ENCODE results near the gene EYA2.
"Not testable (repeated sequence)": the region's sequence is repeated elsewhere in the genome, so short reads cannot be mapped to it uniquely, and the experiment has no call there.

The EYA2 gene

DNA sequence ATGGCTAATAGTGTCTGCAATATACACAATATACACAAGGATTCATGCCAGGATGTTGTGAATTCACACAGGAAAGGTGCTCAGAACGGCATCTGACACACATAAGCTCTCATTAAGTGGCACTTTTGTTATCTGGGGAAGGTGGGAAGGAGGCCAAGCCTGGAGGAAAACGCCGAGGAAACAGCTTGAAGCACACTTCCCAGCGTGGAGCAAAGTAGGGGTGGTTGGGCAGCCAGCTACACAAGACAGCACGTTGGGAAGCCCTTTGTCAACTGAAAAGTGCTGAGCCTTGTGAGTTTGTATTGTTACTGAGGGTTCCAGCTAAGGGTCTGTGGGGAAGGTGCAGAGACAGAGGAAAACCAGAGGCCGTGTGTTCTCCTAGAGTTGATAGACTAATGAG lies 280.9 kb downstream of the EYA2 start:
- Histone ChIP-seq H3K9me3 (ENCODE audit: insufficient read depth, low read length) (peaks cover 2% of the 10 kb centered on the region; the same call in 1 of the 2 replicates), H3K9ac (ENCODE audit: insufficient read length, low read depth) (no peak overlapping the region), H3K36me3 (ENCODE audit: insufficient read depth, insufficient read length, low read length) (no peaks in the 10 kb centered on the region), H3K4me1 (ENCODE audit: insufficient read depth, insufficient read length) (no peaks in the 10 kb centered on the region), H3K4me3 (ENCODE audit: insufficient read length, low read depth) (no peak overlapping the region), H3K27me3 (ENCODE audit: insufficient read depth, insufficient read length) (no peaks in the 10 kb centered on the region)
- TF ChIP-seq SUZ12 (IDR thresholded peaks at IDR 0.05; ENCODE audit: extremely low read depth, insufficient read depth, insufficient read length) (no peak), YY1 (IDR thresholded peaks at IDR 0.05; ENCODE audit: insufficient read depth, insufficient read length) (no peak), ZNF274 (IDR thresholded peaks at IDR 0.05; ENCODE audit: low read depth, low read length) (no peak)
- DNase-seq (ENCODE audit: low read depth, low spot score), result no peak

GRCh38 chr20:47176217-47176616 lies 281.6 kb downstream of the EYA2 start:
- H3K4me1 ChIP-seq (ENCODE audit: insufficient read depth, insufficient read length); DNase-seq (ENCODE audit: low read depth, low spot score); H3K4me3 ChIP-seq (ENCODE audit: insufficient read length, low read depth); H3K27me3 ChIP-seq (ENCODE audit: insufficient read depth, insufficient read length); H3K9me3 ChIP-seq (ENCODE audit: insufficient read depth, low read length); H3K36me3 ChIP-seq (ENCODE audit: insufficient read depth, insufficient read length, low read length); H3K9ac ChIP-seq (ENCODE audit: insufficient read length, low read depth): not testable (repeated sequence)

DNA sequence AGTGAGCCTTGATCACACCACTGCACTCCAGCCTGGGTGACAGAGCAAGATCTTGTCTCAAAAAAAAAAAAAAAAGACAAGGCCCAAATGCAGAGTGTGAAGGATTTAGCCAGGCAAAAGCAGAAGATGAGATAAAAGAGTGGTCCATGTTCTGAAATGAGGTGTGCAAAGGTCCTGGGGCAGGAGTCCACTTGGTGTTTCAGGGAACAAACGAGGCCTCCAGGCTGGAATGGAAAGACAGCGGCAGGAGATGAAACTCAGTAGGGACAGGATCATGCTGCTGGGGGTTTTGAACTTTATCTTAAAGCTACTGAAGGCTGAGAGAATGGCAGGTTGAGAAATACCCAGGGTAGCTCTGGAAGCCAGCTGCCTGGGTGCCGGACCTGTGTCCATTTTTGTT lies 283.6 kb downstream of the EYA2 start:
- no peak for TF ChIP-seq YY1 (IDR thresholded peaks at IDR 0.05; ENCODE audit: insufficient read depth, insufficient read length)
- TF ChIP-seq SUZ12 (IDR thresholded peaks at IDR 0.05; ENCODE audit: extremely low read depth, insufficient read depth, insufficient read length), result no peak
- TF ChIP-seq ZNF274 (IDR thresholded peaks at IDR 0.05; ENCODE audit: low read depth, low read length), result no peak
- Histone ChIP-seq H3K4me1 (ENCODE audit: insufficient read depth, insufficient read length) (no peaks in the 10 kb centered on the region), H3K36me3 (ENCODE audit: insufficient read depth, insufficient read length, low read length) (no peaks in the 10 kb centered on the region), H3K4me3 (ENCODE audit: insufficient read length, low read depth) (no peak overlapping the region), H3K9me3 (ENCODE audit: insufficient read depth, low read length) (peaks cover 9% of the 10 kb centered on the region; the same call in 1 of the 2 replicates), H3K27me3 (ENCODE audit: insufficient read depth, insufficient read length) (no peaks in the 10 kb centered on the region), H3K9ac (ENCODE audit: insufficient read length, low read depth) (no peak overlapping the region)
- no peak for DNase-seq (ENCODE audit: low read depth, low spot score)

DNA sequence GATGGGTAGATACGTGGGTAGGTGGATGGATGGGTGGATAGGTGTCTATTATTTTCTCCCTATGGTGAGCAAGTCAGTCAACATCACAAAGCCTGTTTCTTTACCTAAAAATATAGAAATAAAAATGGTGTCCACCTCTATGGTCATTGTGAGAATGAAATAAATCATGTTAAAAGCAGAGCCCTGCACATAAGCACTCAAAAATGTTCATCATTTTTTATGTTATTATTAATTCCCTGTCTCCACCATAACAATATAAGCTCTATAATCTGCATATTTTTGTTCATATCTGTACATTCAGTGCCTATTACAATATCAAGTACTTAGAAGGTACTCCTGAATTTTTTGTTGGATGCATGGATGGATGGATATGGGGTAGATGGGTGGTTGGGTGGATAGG lies 284.2 kb downstream of the EYA2 start:
- DNase-seq (ENCODE audit: low read depth, low spot score), result no peak
- Histone ChIP-seq H3K9me3 (ENCODE audit: insufficient read depth, low read length) (peaks cover 9% of the 10 kb centered on the region; the same call in 1 of the 2 replicates), H3K9ac (ENCODE audit: insufficient read length, low read depth) (no peak overlapping the region), H3K4me3 (ENCODE audit: insufficient read length, low read depth) (no peak overlapping the region), H3K27me3 (ENCODE audit: insufficient read depth, insufficient read length) (no peaks in the 10 kb centered on the region), H3K4me1 (ENCODE audit: insufficient read depth, insufficient read length) (no peaks in the 10 kb centered on the region), H3K36me3 (ENCODE audit: insufficient read depth, insufficient read length, low read length) (no peaks in the 10 kb centered on the region)
- TF ChIP-seq ZNF274 (IDR thresholded peaks at IDR 0.05; ENCODE audit: low read depth, low read length) (no peak), SUZ12 (IDR thresholded peaks at IDR 0.05; ENCODE audit: extremely low read depth, insufficient read depth, insufficient read length) (no peak), YY1 (IDR thresholded peaks at IDR 0.05; ENCODE audit: insufficient read depth, insufficient read length) (no peak)

DNA sequence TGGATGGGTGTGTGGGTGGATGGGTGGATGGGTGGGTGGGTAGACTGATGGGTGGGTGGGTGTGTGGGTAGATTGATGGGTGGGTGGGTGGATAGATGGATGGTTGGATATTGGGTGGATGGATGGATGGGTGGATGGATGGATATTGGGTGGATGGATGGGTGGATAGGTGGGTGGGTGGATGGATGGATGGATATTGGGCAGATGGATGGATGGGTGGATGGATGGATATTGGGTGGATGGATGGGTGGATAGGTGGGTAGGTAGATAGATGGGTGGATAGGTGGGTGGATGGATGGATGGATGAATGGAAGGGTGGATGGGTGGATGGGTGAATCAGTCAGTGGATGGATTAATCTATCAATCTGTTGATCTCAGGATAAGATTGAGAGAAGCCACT lies 284.6 kb downstream of the EYA2 start:
- TF ChIP-seq ZNF274 (IDR thresholded peaks at IDR 0.05; ENCODE audit: low read depth, low read length) (no peak), YY1 (IDR thresholded peaks at IDR 0.05; ENCODE audit: insufficient read depth, insufficient read length) (no peak), SUZ12 (IDR thresholded peaks at IDR 0.05; ENCODE audit: extremely low read depth, insufficient read depth, insufficient read length) (no peak)

DNA sequence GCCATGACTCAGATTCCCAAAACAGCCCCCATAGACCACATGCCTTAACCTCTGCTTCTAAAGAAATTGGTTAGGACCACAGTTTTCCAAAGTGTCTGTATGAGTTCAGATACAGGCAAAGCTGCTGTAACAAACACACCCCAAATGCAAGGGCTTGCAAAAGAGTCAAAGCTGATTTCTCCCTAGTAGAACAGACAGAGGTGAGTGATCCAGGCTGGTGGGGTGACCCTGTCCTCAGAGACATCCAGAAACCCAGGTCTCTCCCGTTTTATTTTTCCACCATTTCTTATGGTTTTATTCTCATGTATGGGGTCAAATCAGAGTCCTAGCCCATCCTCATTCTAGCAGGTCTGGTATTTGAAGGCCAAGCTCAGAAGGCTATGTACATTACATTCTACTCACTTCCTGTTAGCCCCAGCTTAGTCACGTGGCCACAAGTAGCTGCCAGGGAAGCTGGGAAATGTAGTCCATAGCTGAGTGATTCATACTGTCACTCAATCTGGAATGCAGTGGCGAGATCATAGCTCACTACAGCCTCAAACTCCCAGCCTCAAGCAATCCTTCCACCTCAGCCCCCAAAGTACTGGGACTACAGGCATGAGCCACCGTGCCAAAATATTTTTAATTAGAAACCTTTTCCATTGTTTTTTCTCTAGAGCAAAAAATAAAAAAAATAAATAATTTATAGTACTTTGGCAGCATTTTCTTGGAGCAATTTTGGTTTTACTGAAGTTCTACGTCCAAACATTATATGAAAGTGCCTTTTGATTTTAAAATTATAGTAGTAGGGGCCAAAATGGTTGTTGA lies 286.6 kb downstream of the EYA2 start:
- no peak overlapping the region for H3K4me3 ChIP-seq (ENCODE audit: insufficient read length, low read depth)
- no peak overlapping the region for H3K9ac ChIP-seq (ENCODE audit: insufficient read length, low read depth)
- peak; percentile 72 for DNase-seq (ENCODE audit: low read depth, low spot score)
- peaks cover 9% of the 10 kb centered on the region; the same call in 1 of the 2 replicates for H3K9me3 ChIP-seq (ENCODE audit: insufficient read depth, low read length)
- H3K27me3 ChIP-seq (ENCODE audit: insufficient read depth, insufficient read length), result no peaks in the 10 kb centered on the region
- no peaks in the 10 kb centered on the region for H3K4me1 ChIP-seq (ENCODE audit: insufficient read depth, insufficient read length)
- no peaks in the 10 kb centered on the region for H3K36me3 ChIP-seq (ENCODE audit: insufficient read depth, insufficient read length, low read length)
- TF ChIP-seq ZNF274 (IDR thresholded peaks at IDR 0.05; ENCODE audit: low read depth, low read length), result no peak
- no peak for TF ChIP-seq SUZ12 (IDR thresholded peaks at IDR 0.05; ENCODE audit: extremely low read depth, insufficient read depth, insufficient read length)
- TF ChIP-seq YY1 (IDR thresholded peaks at IDR 0.05; ENCODE audit: insufficient read depth, insufficient read length), result no peak

More for the DNA sequence above, 284.6 kb downstream of the EYA2 start:
- H3K4me3 ChIP-seq (ENCODE audit: insufficient read length, low read depth), result no peak overlapping the region
- H3K9me3 ChIP-seq (ENCODE audit: insufficient read depth, low read length), result peaks cover 9% of the 10 kb centered on the region; the same call in 1 of the 2 replicates
- no peak overlapping the region for H3K9ac ChIP-seq (ENCODE audit: insufficient read length, low read depth)
- H3K27me3 ChIP-seq (ENCODE audit: insufficient read depth, insufficient read length), result no peaks in the 10 kb centered on the region
- no peaks in the 10 kb centered on the region for H3K36me3 ChIP-seq (ENCODE audit: insufficient read depth, insufficient read length, low read length)
- no peak for DNase-seq (ENCODE audit: low read depth, low spot score)
- no peaks in the 10 kb centered on the region for H3K4me1 ChIP-seq (ENCODE audit: insufficient read depth, insufficient read length)

DNA sequence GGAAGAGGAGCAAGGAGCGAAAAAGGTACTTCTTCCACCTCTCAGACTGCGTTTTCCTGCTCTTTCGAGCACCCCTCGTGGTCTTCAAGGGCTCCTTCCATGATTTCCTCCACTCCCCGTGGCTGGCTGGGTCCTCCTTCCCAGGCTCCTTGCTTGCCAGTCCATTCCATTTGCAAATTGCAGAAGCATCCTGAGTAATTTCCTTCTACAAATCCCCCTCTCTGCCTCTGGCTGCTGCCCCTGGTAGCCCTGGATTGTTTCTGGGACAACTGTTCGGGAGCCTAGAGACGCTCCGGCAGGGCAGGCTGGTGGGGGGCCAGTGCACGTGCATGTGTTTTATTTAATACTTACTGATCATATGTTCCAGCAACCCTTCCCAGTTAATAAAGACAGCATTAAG lies 288.7 kb downstream of the EYA2 start:
- no peaks in the 10 kb centered on the region for H3K4me1 ChIP-seq (ENCODE audit: insufficient read depth, insufficient read length)
- DNase-seq (ENCODE audit: low read depth, low spot score), result no peak
- H3K27me3 ChIP-seq (ENCODE audit: insufficient read depth, insufficient read length), result no peaks in the 10 kb centered on the region
- no peak overlapping the region for H3K4me3 ChIP-seq (ENCODE audit: insufficient read length, low read depth)
- peaks cover 9% of the 10 kb centered on the region; the same call in 1 of the 2 replicates for H3K9me3 ChIP-seq (ENCODE audit: insufficient read depth, low read length)
- H3K9ac ChIP-seq (ENCODE audit: insufficient read length, low read depth), result no peak overlapping the region
- TF ChIP-seq ZNF274 (IDR thresholded peaks at IDR 0.05; ENCODE audit: low read depth, low read length) (no peak), YY1 (IDR thresholded peaks at IDR 0.05; ENCODE audit: insufficient read depth, insufficient read length) (no peak), SUZ12 (IDR thresholded peaks at IDR 0.05; ENCODE audit: extremely low read depth, insufficient read depth, insufficient read length) (no peak)
- H3K36me3 ChIP-seq (ENCODE audit: insufficient read depth, insufficient read length, low read length), result no peaks in the 10 kb centered on the region
